Measurements from ENCODE around the gene PTPRG.

The PTPRG gene

DNA sequence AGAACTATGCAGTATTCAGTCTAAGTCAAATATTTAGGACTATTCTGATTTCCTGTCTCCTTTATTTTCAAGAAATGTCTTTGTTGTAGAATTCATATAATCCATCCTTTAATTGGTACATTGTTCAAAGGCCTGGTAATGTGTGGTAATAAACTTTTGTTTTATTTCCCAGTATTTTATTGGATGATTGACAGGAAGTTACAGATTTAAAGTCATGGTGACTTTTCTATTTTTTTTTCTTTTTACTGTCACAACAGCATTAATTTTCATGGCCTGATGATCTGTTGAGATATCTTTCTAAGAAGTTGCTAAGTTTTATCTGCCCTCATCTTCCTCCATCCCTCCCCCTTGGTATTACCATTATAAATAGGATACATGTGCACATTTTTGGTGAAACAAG is 161.7 kb downstream of the PTPRG start:
- Histone ChIP-seq H3K27ac (ENCODE audit: poor library complexity, severe bottlenecking) (no peak overlapping the region), H3K4me3 (ENCODE audit: severe bottlenecking) (no peak overlapping the region), H3K36me3 (ENCODE audit: low read depth) (no peaks in the 10 kb centered on the region), H3K9me3 (ENCODE audit: severe bottlenecking) (no peaks in the 10 kb centered on the region), H3K27me3 (ENCODE audit: insufficient read depth, poor library complexity, severe bottlenecking) (no peaks in the 10 kb centered on the region), H3K4me1 (ENCODE audit: insufficient read depth, poor library complexity, severe bottlenecking) (no peaks in the 10 kb centered on the region)
- ATAC-seq (ENCODE audit: low read depth) = no peak
- TF ChIP-seq, protein P1, sequence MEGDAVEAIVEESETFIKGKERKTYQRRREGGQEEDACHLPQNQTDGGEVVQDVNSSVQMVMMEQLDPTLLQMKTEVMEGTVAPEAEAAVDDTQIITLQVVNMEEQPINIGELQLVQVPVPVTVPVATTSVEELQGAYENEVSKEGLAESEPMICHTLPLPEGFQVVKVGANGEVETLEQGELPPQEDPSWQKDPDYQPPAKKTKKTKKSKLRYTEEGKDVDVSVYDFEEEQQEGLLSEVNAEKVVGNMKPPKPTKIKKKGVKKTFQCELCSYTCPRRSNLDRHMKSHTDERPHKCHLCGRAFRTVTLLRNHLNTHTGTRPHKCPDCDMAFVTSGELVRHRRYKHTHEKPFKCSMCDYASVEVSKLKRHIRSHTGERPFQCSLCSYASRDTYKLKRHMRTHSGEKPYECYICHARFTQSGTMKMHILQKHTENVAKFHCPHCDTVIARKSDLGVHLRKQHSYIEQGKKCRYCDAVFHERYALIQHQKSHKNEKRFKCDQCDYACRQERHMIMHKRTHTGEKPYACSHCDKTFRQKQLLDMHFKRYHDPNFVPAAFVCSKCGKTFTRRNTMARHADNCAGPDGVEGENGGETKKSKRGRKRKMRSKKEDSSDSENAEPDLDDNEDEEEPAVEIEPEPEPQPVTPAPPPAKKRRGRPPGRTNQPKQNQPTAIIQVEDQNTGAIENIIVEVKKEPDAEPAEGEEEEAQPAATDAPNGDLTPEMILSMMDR (IDR thresholded peaks at IDR 0.05; ENCODE audit: poor library complexity, severe bottlenecking) = no peak
- DNase-seq (ENCODE audit: low spot score) = no peak

DNA sequence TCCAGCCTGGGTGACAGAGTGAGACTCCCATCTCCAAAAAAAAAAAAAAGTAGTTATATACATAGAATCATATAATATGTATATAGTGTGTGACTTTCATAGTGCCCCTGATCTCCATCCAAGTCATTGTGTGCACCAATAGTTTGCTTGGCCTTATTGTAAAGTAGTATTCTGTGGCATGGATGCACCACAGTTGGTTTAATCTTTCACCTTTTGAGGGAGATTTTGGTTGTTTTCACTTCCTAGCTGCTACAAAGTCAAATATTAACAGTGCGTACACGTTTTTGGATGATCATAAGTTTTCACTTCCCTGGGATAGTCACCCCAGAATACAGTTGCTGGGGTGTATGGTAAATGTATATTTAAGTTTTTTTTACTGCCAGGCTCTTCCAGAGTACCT is 162.8 kb downstream of the PTPRG start:
- no peaks in the 10 kb centered on the region for H3K27me3 ChIP-seq (ENCODE audit: insufficient read depth, poor library complexity, severe bottlenecking)
- ATAC-seq (ENCODE audit: low read depth) (no peak), DNase-seq (ENCODE audit: low spot score) (no peak)
- H3K9me3 ChIP-seq (ENCODE audit: severe bottlenecking) = no peaks in the 10 kb centered on the region
- no peaks in the 10 kb centered on the region for H3K36me3 ChIP-seq (ENCODE audit: low read depth)
- no peak overlapping the region for H3K27ac ChIP-seq (ENCODE audit: poor library complexity, severe bottlenecking)
- TF ChIP-seq, protein P1 (IDR thresholded peaks at IDR 0.05; ENCODE audit: poor library complexity, severe bottlenecking) = no peak
- no peak overlapping the region for H3K4me3 ChIP-seq (ENCODE audit: severe bottlenecking)
- H3K4me1 ChIP-seq (ENCODE audit: insufficient read depth, poor library complexity, severe bottlenecking) = no peaks in the 10 kb centered on the region

DNA sequence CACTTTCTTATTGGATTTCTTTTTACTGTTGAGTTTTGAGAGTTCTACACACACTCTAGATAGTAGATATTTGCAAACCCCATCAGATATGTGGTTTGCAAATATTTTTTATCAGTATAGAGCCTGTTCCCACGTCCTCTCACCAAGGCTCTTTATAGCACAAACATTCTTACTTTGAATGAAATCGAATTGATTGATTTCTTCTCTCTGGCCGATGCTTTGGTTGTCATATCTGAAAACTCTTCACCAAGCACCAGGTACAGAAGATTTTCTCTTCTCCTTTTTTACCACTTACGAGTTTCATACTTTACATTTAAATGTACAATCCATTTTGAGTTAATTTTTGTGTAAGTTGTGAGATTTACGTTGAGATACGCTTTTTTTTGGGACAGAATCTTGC is 163.4 kb downstream of the PTPRG start:
- Histone ChIP-seq H3K4me3 (ENCODE audit: severe bottlenecking) (no peak overlapping the region), H3K27ac (ENCODE audit: poor library complexity, severe bottlenecking) (no peak overlapping the region), H3K36me3 (ENCODE audit: low read depth) (no peaks in the 10 kb centered on the region), H3K9me3 (ENCODE audit: severe bottlenecking) (no peaks in the 10 kb centered on the region), H3K4me1 (ENCODE audit: insufficient read depth, poor library complexity, severe bottlenecking) (no peaks in the 10 kb centered on the region), H3K27me3 (ENCODE audit: insufficient read depth, poor library complexity, severe bottlenecking) (no peaks in the 10 kb centered on the region)
- TF ChIP-seq, protein P1 (IDR thresholded peaks at IDR 0.05; ENCODE audit: poor library complexity, severe bottlenecking) = no peak
- DNase-seq (ENCODE audit: low spot score) (no peak), ATAC-seq (ENCODE audit: low read depth) (no peak)

DNA sequence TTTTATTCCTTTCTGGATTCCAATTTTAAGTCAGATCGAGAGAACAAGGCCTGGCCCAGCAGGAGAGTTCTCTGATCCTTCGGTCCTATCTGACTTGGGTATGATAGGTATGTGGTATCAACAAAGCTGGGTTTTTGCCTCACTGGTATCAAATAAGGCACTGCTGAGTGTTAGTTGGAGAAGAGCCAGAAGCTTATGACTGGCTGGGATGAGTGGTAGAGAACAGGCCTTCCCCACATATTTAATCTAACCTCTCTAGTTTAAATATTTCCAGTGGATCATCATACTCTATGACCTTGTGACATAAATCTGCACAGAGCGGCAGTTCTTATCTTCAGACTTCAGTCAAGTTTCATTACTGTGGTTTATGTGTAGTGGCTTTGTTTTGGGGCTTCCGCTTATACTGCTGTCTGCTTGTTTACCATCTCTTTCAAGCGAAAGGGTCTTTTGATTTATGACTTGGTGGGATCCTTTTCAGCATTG is 164.5 kb downstream of the PTPRG start:
- ATAC-seq (ENCODE audit: low read depth) = no peak
- TF ChIP-seq, protein P1 (IDR thresholded peaks at IDR 0.05; ENCODE audit: poor library complexity, severe bottlenecking) = no peak
- no peaks in the 10 kb centered on the region for H3K9me3 ChIP-seq (ENCODE audit: severe bottlenecking)
- H3K36me3 ChIP-seq (ENCODE audit: low read depth) = no peaks in the 10 kb centered on the region
- H3K27ac ChIP-seq (ENCODE audit: poor library complexity, severe bottlenecking) = no peak overlapping the region
- no peak overlapping the region for H3K4me3 ChIP-seq (ENCODE audit: severe bottlenecking)
- H3K27me3 ChIP-seq (ENCODE audit: insufficient read depth, poor library complexity, severe bottlenecking) = no peaks in the 10 kb centered on the region
- no peaks in the 10 kb centered on the region for H3K4me1 ChIP-seq (ENCODE audit: insufficient read depth, poor library complexity, severe bottlenecking)
- no peak for DNase-seq (ENCODE audit: low spot score)

DNA sequence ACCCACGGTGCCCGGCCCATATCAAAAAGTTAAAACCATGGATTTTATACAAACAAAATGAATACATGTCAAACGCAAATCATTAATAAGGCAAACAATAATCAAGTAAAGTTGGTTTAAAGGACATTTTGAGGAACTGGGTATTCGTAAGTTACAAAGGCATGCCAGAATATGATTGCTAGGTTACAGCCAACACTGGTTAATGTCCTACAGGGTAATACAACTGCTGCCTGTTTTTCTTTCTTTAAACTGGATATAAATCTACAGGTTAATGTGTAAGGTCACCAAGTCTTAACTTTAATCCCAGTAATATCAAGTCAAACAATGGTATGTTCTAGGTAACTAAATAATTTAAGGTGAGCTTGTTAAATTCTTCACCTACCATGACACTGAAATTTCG is 166.1 kb downstream of the PTPRG start:
- no peak overlapping the region for H3K27ac ChIP-seq (ENCODE audit: poor library complexity, severe bottlenecking)
- no peaks in the 10 kb centered on the region for H3K4me1 ChIP-seq (ENCODE audit: insufficient read depth, poor library complexity, severe bottlenecking)
- no peak for DNase-seq (ENCODE audit: low spot score)
- H3K36me3 ChIP-seq (ENCODE audit: low read depth) = no peaks in the 10 kb centered on the region
- H3K9me3 ChIP-seq (ENCODE audit: severe bottlenecking) = no peaks in the 10 kb centered on the region
- no peak for ATAC-seq (ENCODE audit: low read depth)
- TF ChIP-seq, protein P1 (IDR thresholded peaks at IDR 0.05; ENCODE audit: poor library complexity, severe bottlenecking) = no peak
- no peak overlapping the region for H3K4me3 ChIP-seq (ENCODE audit: severe bottlenecking)
- no peaks in the 10 kb centered on the region for H3K27me3 ChIP-seq (ENCODE audit: insufficient read depth, poor library complexity, severe bottlenecking)

All from RWPE2 (cell line).